K562 (cell line): Measurements from ENCODE around the gene EIPR1. TPM values are rescaled to one million over a fixed set of nuclear protein-coding genes. Genes with fewer than 3 reads are reported as not detected.

ENCODE experiments used
- ATF7 ChIP-seq: fragments of 450-650 bp; IDR thresholded peaks from 2 replicates; pipeline ENCODE4 v1.7.1; 2014; ENCODE audit warnings: mild to moderate bottlenecking, moderate library complexity
- CREB1 ChIP-seq, 2 experiments: sonication (generic) in 1 of 2; formaldehyde crosslinking in 1 of 2; IDR thresholded peaks; 2 replicates each; pipeline versions ENCODE4 v1.6.1 to v1.8.0; 2012 to 2022; ENCODE audit warnings: inconsistent platforms in 1 of 2, mild to moderate bottlenecking in 1 of 2, missing genetic modification reagents in 1 of 2, moderate library complexity in 1 of 2
- CREM ChIP-seq: IDR thresholded peaks from 2 replicates; pipeline ENCODE4 v1.6.1; 2014; ENCODE audit warnings: antibody characterized with exemption, low read depth
- EP400 ChIP-seq: fragments of 450-650 bp; IDR thresholded peaks from 2 replicates; pipeline ENCODE4 v1.6.1; 2017; ENCODE audit warnings: antibody characterized with exemption, mild to moderate bottlenecking, moderate library complexity
- GATA2 ChIP-seq: sonication (generic); formaldehyde crosslinking; IDR thresholded peaks from 2 replicates; pipeline ENCODE4 v1.4.0; 2020; ENCODE audit warnings: mild to moderate bottlenecking, missing genetic modification reagents
- LARP7 ChIP-seq: fragments of 450-650 bp; IDR thresholded peaks from 2 replicates; pipeline ENCODE4 v1.6.1; 2016
- MCM2 ChIP-seq: fragments of 450-650 bp; IDR thresholded peaks from 2 replicates; pipeline ENCODE4 v1.6.1; 2017; ENCODE audit warnings: low read depth, mild to moderate bottlenecking
- MEIS2 ChIP-seq: fragments of 450-650 bp; IDR thresholded peaks from 2 replicates; pipeline ENCODE4 v1.6.1; 2014; ENCODE audit warnings: mild to moderate bottlenecking; ENCODE audit not compliant: partially characterized antibody
- SETDB1 ChIP-seq: IDR thresholded peaks from one replicate; pipeline ENCODE4 v1.6.1; 2012; ENCODE audit warnings: low read length, control low read depth, inconsistent platforms
- SMARCA5 ChIP-seq: fragments of 450-650 bp; IDR thresholded peaks from 2 replicates; pipeline ENCODE4 v1.6.1; 2016
- TRIM28 ChIP-seq: fragments of 450-650 bp; IDR thresholded peaks from 2 replicates; pipeline ENCODE4 v1.6.1; 2017
- polyA plus RNA-seq, 8 experiments: library from polyadenylated mRNA; depleted of rRNA in 4 of 8; stranded (reverse) in 5 of 8; unstranded in 3 of 8; fragments of >200 nt; fragmentation: Nextera tagmentation in 2 of 8; fragmentation: Illumina TruSeq in 1 of 8; extraction: Ambion mirVana in 2 of 8; extraction: Trizol in 1 of 8; gene quantifications; 2 replicates each; pipeline versions ENCODE4 v1.2.1 to v1.2.3, GENCODE V29; 2011 to 2014; ENCODE audit warnings: inconsistent platforms in 1 of 8, missing spikeins in 1 of 8
- total RNA-seq, 7 experiments: library from RNA; depleted of rRNA in 6 of 7; stranded (reverse); fragments of >200 nt in 6 of 7; fragmentation: Illumina TruSeq in 2 of 7; extraction: Trizol in 2 of 7; gene quantifications; 2 replicates each; pipeline versions ENCODE4 v1.2.1 to v1.2.3, GENCODE V29; 2011 to 2021; ENCODE audit warnings: low replicate concordance in 1 of 7
- TF ChIP-seq, protein P1 (sequence below), 2 experiments: fragments of 450-650 bp; formaldehyde crosslinking in 1 of 2; IDR thresholded peaks; 2 replicates each; pipeline versions ENCODE4 v1.4.0 to v1.6.1; 2014 to 2020; ENCODE audit warnings: mild to moderate bottlenecking in 2 of 2, borderline replicate concordance in 1 of 2, low read depth in 1 of 2
- TF ChIP-seq, protein P2 (sequence below): fragments of 250-450 bp; sonication (Bioruptor Pico); IDR thresholded peaks from 2 replicates; pipeline ENCODE4 v1.4.0; 2020; ENCODE audit warnings: borderline replicate concordance

The EIPR1 gene
- total and polyA plus RNA-seq, 9 of the 15 experiments (the other 6 are each of a cell fraction or from before 2014, with no cell fraction given), result 19.9 to 54.4 (median 35.9) TPM

DNA sequence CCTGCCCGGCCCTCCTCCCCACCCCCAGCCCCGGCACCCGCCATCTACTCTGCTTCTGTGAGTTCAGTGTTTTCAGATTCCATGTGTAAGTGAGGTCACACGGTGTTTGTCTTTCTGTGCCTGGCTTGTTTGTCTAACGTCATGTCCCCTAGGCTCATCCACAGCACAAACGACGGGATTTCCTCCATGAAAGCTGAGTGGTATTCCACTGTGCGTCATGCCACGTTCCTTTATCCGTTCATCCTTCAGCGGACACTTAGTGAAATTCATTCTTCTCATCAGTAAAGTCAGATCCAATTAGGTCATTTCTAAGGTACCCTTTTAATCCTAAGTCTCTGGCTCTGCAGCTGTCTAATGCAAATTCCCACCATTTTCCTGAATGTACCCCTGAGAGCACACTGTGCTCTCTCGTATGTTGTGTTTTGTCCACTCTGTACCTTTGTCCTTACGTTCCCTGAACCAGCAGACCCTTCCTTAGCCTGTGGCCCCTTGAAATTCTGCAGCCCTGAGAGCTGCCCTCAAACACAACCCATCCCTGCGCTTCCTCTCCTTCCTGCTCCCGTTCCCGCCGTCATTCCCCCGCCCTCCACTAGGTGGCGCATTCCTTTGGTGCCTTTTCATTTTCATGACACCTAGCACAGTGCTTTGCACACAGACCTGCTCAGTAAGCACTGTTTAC, 46.0 kb upstream of the EIPR1 start (continued):
- TF ChIP-seq EP400, result 0 out of 2 replicates have a peak, but pooled peaks have one; percentile 21
- TF ChIP-seq MCM2, result no peak
- TF ChIP-seq ATF7, result no peak
- TF ChIP-seq, protein P1, sequence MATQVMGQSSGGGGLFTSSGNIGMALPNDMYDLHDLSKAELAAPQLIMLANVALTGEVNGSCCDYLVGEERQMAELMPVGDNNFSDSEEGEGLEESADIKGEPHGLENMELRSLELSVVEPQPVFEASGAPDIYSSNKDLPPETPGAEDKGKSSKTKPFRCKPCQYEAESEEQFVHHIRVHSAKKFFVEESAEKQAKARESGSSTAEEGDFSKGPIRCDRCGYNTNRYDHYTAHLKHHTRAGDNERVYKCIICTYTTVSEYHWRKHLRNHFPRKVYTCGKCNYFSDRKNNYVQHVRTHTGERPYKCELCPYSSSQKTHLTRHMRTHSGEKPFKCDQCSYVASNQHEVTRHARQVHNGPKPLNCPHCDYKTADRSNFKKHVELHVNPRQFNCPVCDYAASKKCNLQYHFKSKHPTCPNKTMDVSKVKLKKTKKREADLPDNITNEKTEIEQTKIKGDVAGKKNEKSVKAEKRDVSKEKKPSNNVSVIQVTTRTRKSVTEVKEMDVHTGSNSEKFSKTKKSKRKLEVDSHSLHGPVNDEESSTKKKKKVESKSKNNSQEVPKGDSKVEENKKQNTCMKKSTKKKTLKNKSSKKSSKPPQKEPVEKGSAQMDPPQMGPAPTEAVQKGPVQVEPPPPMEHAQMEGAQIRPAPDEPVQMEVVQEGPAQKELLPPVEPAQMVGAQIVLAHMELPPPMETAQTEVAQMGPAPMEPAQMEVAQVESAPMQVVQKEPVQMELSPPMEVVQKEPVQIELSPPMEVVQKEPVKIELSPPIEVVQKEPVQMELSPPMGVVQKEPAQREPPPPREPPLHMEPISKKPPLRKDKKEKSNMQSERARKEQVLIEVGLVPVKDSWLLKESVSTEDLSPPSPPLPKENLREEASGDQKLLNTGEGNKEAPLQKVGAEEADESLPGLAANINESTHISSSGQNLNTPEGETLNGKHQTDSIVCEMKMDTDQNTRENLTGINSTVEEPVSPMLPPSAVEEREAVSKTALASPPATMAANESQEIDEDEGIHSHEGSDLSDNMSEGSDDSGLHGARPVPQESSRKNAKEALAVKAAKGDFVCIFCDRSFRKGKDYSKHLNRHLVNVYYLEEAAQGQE (IDR thresholded peaks at IDR 0.05; ENCODE audit: borderline replicate concordance), result peak; percentile 44; the same call in 1 of the 2 replicates
- TF ChIP-seq, protein P1 (CRISPR knock-in tag; IDR thresholded peaks at IDR 0.05; ENCODE audit: low read depth), result no peak
- no peak for TF ChIP-seq GATA2 (CRISPR knock-in tag)
- TF ChIP-seq SMARCA5, result no peak
- TF ChIP-seq MEIS2, result no peak
- TF ChIP-seq TRIM28, result no peak
- no peak for TF ChIP-seq LARP7
- no peak for TF ChIP-seq CREB1 (IDR thresholded peaks at IDR 0.05)
- no peak for TF ChIP-seq CREB1 (CRISPR knock-in tag; IDR thresholded peaks at IDR 0.05)
- TF ChIP-seq, protein P2, sequence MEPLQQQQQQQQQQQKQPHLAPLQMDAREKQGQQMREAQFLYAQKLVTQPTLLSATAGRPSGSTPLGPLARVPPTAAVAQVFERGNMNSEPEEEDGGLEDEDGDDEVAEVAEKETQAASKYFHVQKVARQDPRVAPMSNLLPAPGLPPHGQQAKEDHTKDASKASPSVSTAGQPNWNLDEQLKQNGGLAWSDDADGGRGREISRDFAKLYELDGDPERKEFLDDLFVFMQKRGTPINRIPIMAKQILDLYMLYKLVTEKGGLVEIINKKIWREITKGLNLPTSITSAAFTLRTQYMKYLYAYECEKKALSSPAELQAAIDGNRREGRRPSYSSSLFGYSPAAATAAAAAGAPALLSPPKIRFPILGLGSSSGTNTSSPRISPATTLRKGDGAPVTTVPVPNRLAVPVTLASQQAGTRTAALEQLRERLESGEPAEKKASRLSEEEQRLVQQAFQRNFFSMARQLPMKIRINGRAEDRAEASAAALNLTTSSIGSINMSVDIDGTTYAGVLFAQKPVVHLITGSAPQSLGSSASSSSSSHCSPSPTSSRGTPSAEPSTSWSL (CRISPR knock-in tag), result no peak
- 0 out of 2 replicates have a peak, but pooled peaks have one; percentile 38 for TF ChIP-seq CREM
- TF ChIP-seq SETDB1, result no peak
